NCI-H748 (cell line): Measurements from ENCODE around the gene SLAMF7.

Source experiments
- DNase-seq: peaks from one replicate; lab custom pipeline; 2025; ENCODE audit not compliant: unreplicated experiment; lab: John Stamatoyannopoulos, UW

The SLAMF7 gene

GRCh38 chr1:160799641-160800040 is 60.6 kb downstream of the SLAMF7 start:
- DNase-seq, result no peak

- no peak for DNase-seq
These were observed 61.1 kb downstream of the SLAMF7 start for GRCh38 chr1:160800142-160800541.

- DNase-seq, result no peak
These were observed 61.8 kb downstream of the SLAMF7 start for GRCh38 chr1:160800645-160801408.

GRCh38 chr1:160801836-160802580 is 63.0 kb downstream of the SLAMF7 start:
- no peak for DNase-seq
